Naive thymus-derived CD4-positive, alpha-beta T cell (primary cell): ENCODE data around the gene FAM156B. TPM values are rescaled to one million over a fixed set of nuclear protein-coding genes. Genes with fewer than 3 reads are reported as not detected.
"Not testable (repeated sequence)": the region's sequence is repeated elsewhere in the genome, so short reads cannot be mapped to it uniquely, and the experiment has no call there.

Experiments used
- ATAC-seq: fragments of 150-1000 bp; cut with Tn5 transposase; 2 replicates; pipeline ENCODE4 v1.10.0; 2021; ENCODE audit warnings: mild to moderate bottlenecking, moderate library complexity
- CTCF ChIA-PET: fragments of 350-600 bp; sonication (Branson Sonifier 250); formaldehyde crosslinking; loops from one replicate; lab custom pipeline; 2021; ENCODE audit warnings: antibody characterized with exemption; lab: Charles Lee
- POLR2A ChIA-PET: fragments of 350-600 bp; sonication (Branson Sonifier 250); formaldehyde crosslinking; loops from one replicate; lab custom pipeline; 2021; ENCODE audit warnings: antibody characterized with exemption, inconsistent platforms; lab: Charles Lee
- DNase-seq, 9 donors: peaks; one replicate each; pipeline versions ENCODE4 v3.0.0 to v3.0.0-alpha.2; 2020 to 2022; ENCODE audit warnings: mixed read lengths in 1 of 9
- H3K27ac ChIP-seq: one replicate; pipeline ENCODE4 v1.7.0; 2013; ENCODE audit warnings: mild to moderate bottlenecking, low read depth, low read length, moderate library complexity
- H3K27me3 ChIP-seq, 2 donors: one replicate each; pipeline ENCODE4 v1.7.0; 2013; ENCODE audit warnings: low read length in 2 of 2, mild to moderate bottlenecking in 2 of 2, moderate library complexity in 2 of 2; ENCODE audit not compliant: control insufficient read depth in 2 of 2, insufficient read depth in 2 of 2
- H3K36me3 ChIP-seq, 3 experiments: 1 replicate in 2 of 3; 2 replicates in 1 of 3; pipeline ENCODE4 v1.7.0; 2013; ENCODE audit warnings: low read length in 3 of 3, mild to moderate bottlenecking in 3 of 3, moderate library complexity in 1 of 3; ENCODE audit not compliant: insufficient read depth in 3 of 3, control insufficient read depth in 2 of 3
- H3K4me1 ChIP-seq, 2 donors: one replicate each; pipeline ENCODE4 v1.7.0; 2013; ENCODE audit warnings: low read length in 2 of 2, mild to moderate bottlenecking in 2 of 2, moderate library complexity in 1 of 2; ENCODE audit not compliant: control insufficient read depth in 2 of 2, insufficient read depth in 2 of 2
- H3K4me3 ChIP-seq: 2 replicates; pipeline ENCODE4 v1.7.0; 2013; ENCODE audit warnings: mild to moderate bottlenecking, low read length
- H3K9me3 ChIP-seq, 3 experiments: 1 replicate in 2 of 3; 2 replicates in 1 of 3; pipeline ENCODE4 v1.7.0; 2013; ENCODE audit warnings: low read length in 3 of 3; ENCODE audit not compliant: control insufficient read depth in 2 of 3
- H3K27ac Mint-ChIP-seq, 9 donors: one replicate each; pipeline ENCODE4 v1.8.0; 2020 to 2022; ENCODE audit warnings: mixed read lengths in 9 of 9, mild to moderate bottlenecking in 8 of 9, moderate library complexity in 5 of 9, inconsistent platforms in 2 of 9
- H3K27me3 Mint-ChIP-seq, 5 donors: one replicate each; pipeline ENCODE4 v1.8.0; 2021 to 2022; ENCODE audit warnings: mixed read lengths in 5 of 5, mild to moderate bottlenecking in 1 of 5
- H3K36me3 Mint-ChIP-seq, 5 donors: one replicate each; pipeline ENCODE4 v1.8.0; 2020 to 2022; ENCODE audit warnings: mixed read lengths in 5 of 5, mild to moderate bottlenecking in 3 of 5, inconsistent platforms in 1 of 5
- H3K4me1 Mint-ChIP-seq, 7 donors: one replicate each; pipeline ENCODE4 v1.8.0; 2020 to 2022; ENCODE audit warnings: mixed read lengths in 7 of 7, mild to moderate bottlenecking in 3 of 7, inconsistent platforms in 1 of 7
- H3K4me3 Mint-ChIP-seq, 10 donors: one replicate each; pipeline ENCODE4 v1.8.0; 2020 to 2022; ENCODE audit warnings: mild to moderate bottlenecking in 10 of 10, mixed read lengths in 10 of 10, moderate library complexity in 6 of 10, inconsistent platforms in 2 of 10
- H3K9me3 Mint-ChIP-seq, 11 donors: one replicate each; pipeline ENCODE4 v1.8.0; 2020 to 2022; ENCODE audit warnings: mixed read lengths in 11 of 11, mild to moderate bottlenecking in 4 of 11, inconsistent platforms in 1 of 11, moderate library complexity in 1 of 11
- intact Hi-C, 2 donors: fragments of 100-400 bp; cut with micrococcal nuclease; formaldehyde crosslinking; loops; one replicate each; pipeline ENCODE4 v1.15.1; 2023
- polyA plus RNA-seq, 2 donors: library from polyadenylated mRNA; unstranded; fragments of 300-500 nt; fragmentation: Illumina TruSeq; gene quantifications; one replicate each; pipeline ENCODE4 v1.2.3, GENCODE V29; 2021
- total RNA-seq, 6 experiments: library from RNA in 5 of 6; stranded (reverse) in 5 of 6; gene quantifications; 1 replicate in 5 of 6; 2 replicates in 1 of 6; pipeline ENCODE4 v1.2.3 and lab custom pipeline; 2021 to 2026

The FAM156B gene
- total RNA-seq (10 to 100 TPM in 2 of 5 experiments, 1 to 10 TPM in 3; 7.4 to 17.3 (median 9.4) TPM), polyA plus RNA-seq (10 to 100 TPM; 10.1 to 10.7 TPM), total RNA-seq (lab: John Stamatoyannopoulos, UW) (not detected)

- CTCF ChIA-PET = not testable (repeated sequence)
Measured at GRCh38 chrX:52896855-52897709, at the start of gene FAM156B. Gene FAM156B (plus strand): TSS chrX:52897330. CDS start chrX:52907226, 9,896 bp downstream.

GRCh38 chrX:52852110-52852860 lies 44.8 kb upstream of the FAM156B start:
- CTCF ChIA-PET = no interaction called here
- peaks cover 0 to 2% (median 0%) of the 10 kb centered on the region in 11 donors for H3K9me3 Mint-ChIP-seq

More at GRCh38 chrX:52896855-52897709, at the start of gene FAM156B:
- intact Hi-C loops, H3K4me3 Mint-ChIP-seq, H3K36me3 ChIP-seq, H3K27me3 Mint-ChIP-seq, H3K9me3 ChIP-seq, H3K27ac Mint-ChIP-seq, H3K36me3 Mint-ChIP-seq, H3K9me3 Mint-ChIP-seq, POLR2A ChIA-PET, H3K4me1 ChIP-seq, H3K27ac ChIP-seq, DNase-seq, H3K4me1 Mint-ChIP-seq, H3K27me3 ChIP-seq, H3K4me3 ChIP-seq: not testable (repeated sequence)
- peak; percentile 97 for ATAC-seq

GRCh38 chrX:52856991-52857525 lies 40.1 kb upstream of the FAM156B start:
- DNase-seq, ATAC-seq, H3K4me1 ChIP-seq, H3K36me3 ChIP-seq, H3K27ac Mint-ChIP-seq, H3K9me3 ChIP-seq, CTCF ChIA-PET, H3K9me3 Mint-ChIP-seq, H3K27me3 ChIP-seq, H3K27ac ChIP-seq, H3K4me1 Mint-ChIP-seq, H3K4me3 ChIP-seq, intact Hi-C loops, H3K36me3 Mint-ChIP-seq, H3K4me3 Mint-ChIP-seq, POLR2A ChIA-PET: not testable (repeated sequence)
- H3K27me3 Mint-ChIP-seq = peaks cover 0 to 17% (median 6%) of the 10 kb centered on the region in 5 donors

More at GRCh38 chrX:52852110-52852860, 44.8 kb upstream of the FAM156B start:
- H3K4me3 ChIP-seq = no peak overlapping the region
- H3K27me3 Mint-ChIP-seq = peaks cover 0 to 16% (median 7%) of the 10 kb centered on the region in 5 donors
- no peak overlapping the region for H3K27ac Mint-ChIP-seq
- no peak overlapping the region for H3K27ac ChIP-seq
- POLR2A ChIA-PET = no interaction called here
- no peaks in the 10 kb centered on the region for H3K9me3 ChIP-seq
- ATAC-seq = no peak
- H3K4me1 ChIP-seq = no peaks in the 10 kb centered on the region
- intact Hi-C loops = no loop called here
- no peak overlapping the region for H3K4me3 Mint-ChIP-seq
- H3K36me3 Mint-ChIP-seq = no peaks in the 10 kb centered on the region
- no peak for DNase-seq
- no peaks in the 10 kb centered on the region for H3K27me3 ChIP-seq
- no peaks in the 10 kb centered on the region for H3K36me3 ChIP-seq
- H3K4me1 Mint-ChIP-seq = no peaks in the 10 kb centered on the region

GRCh38 chrX:52865343-52865998 lies 31.7 kb upstream of the FAM156B start:
- no peak overlapping the region for H3K27ac ChIP-seq
- Mint-ChIP-seq H3K36me3 (no peaks in the 10 kb centered on the region), H3K27ac (no peak overlapping the region), H3K9me3 (no peaks in the 10 kb centered on the region), H3K4me3 (no peak overlapping the region), H3K27me3 (peaks cover 0 to 7% (median 0%) of the 10 kb centered on the region in 5 donors), H3K4me1 (no peaks in the 10 kb centered on the region)
- no peak overlapping the region for H3K4me3 ChIP-seq
- intact Hi-C loops = no loop called here
- H3K27me3 ChIP-seq = no peaks in the 10 kb centered on the region
- DNase-seq = no peak
- CTCF ChIA-PET = no interaction called here
- H3K4me1 ChIP-seq = no peaks in the 10 kb centered on the region
- H3K36me3 ChIP-seq = no peaks in the 10 kb centered on the region
- ATAC-seq = no peak
- no peaks in the 10 kb centered on the region for H3K9me3 ChIP-seq
- POLR2A ChIA-PET = no interaction called here

- Mint-ChIP-seq H3K27me3 (peaks cover 0 to 14% (median 0%) of the 10 kb centered on the region in 5 donors), H3K36me3 (no peaks in the 10 kb centered on the region), H3K4me3 (no peak within 1 kb of the TSS), H3K9me3 (no peaks in the 10 kb centered on the region), H3K4me1 (no peaks in the 10 kb centered on the region), H3K27ac (no peak within 1 kb of the TSS)
- Histone ChIP-seq H3K4me3 (no peak within 1 kb of the TSS), H3K4me1 (no peaks in the 10 kb centered on the region), H3K27me3 (no peaks in the 10 kb centered on the region), H3K9me3 (no peaks in the 10 kb centered on the region), H3K27ac (no peak within 1 kb of the TSS), H3K36me3 (no peaks in the 10 kb centered on the region)
- ATAC-seq (no peak), DNase-seq (no peak)
- ChIA-PET POLR2A (no interaction called here), CTCF (no interaction called here)
- intact Hi-C loops = no loop called here
Measured at GRCh38 chrX:52867610-52868348, 29.4 kb upstream of the FAM156B start, which contains the start of gene XAGE3. Gene XAGE3 (minus strand): TSS chrX:52868083. CDS start chrX:52867133, 950 bp downstream.

GRCh38 chrX:52870046-52870445 lies 27.1 kb upstream of the FAM156B start:
- Mint-ChIP-seq H3K4me3 (no peak overlapping the region), H3K27ac (no peak overlapping the region), H3K9me3 (no peaks in the 10 kb centered on the region), H3K36me3 (no peaks in the 10 kb centered on the region), H3K4me1 (no peaks in the 10 kb centered on the region), H3K27me3 (peaks cover 0 to 10% (median 0%) of the 10 kb centered on the region in 5 donors)
- intact Hi-C loops = no loop called here
- no peaks in the 10 kb centered on the region for H3K4me1 ChIP-seq
- H3K27ac ChIP-seq = no peak overlapping the region
- DNase-seq (no peak), ATAC-seq (no peak)
- H3K36me3 ChIP-seq = no peaks in the 10 kb centered on the region
- CTCF ChIA-PET = no interaction called here
- H3K9me3 ChIP-seq = no peaks in the 10 kb centered on the region
- POLR2A ChIA-PET = no interaction called here
- no peaks in the 10 kb centered on the region for H3K27me3 ChIP-seq
- H3K4me3 ChIP-seq = no peak overlapping the region
